Measurements from ENCODE around the gene TSPAN18.

- TF ChIP-seq CTCF (IDR thresholded peaks at IDR 0.05) (no peak), POLR2A (IDR thresholded peaks at IDR 0.05) (no peak)
Measured at GRCh38 chr11:44763121-44763820, 36.5 kb downstream of the TSPAN18 start.

All from tibial nerve (tissue), 3 donors.